Fibroblast of lung (primary cell): ENCODE results near the gene MYO1H. TPM values are rescaled to one million over a fixed set of nuclear protein-coding genes. Genes with fewer than 3 reads are reported as not detected.

Experiments
- DNase-seq, 2 donors: peaks; one replicate each; pipeline versions ENCODE4 v3.0.0 to v3.0.0-alpha.2; 2010; ENCODE audit warnings: low read depth in 2 of 2
- H2AFZ ChIP-seq: 2 replicates; pipeline ENCODE4 v1.5.1; 2012; ENCODE audit warnings: low read length, control low read depth, inconsistent platforms
- H3K27ac ChIP-seq: 2 replicates; pipeline ENCODE4 v1.5.1; 2011; ENCODE audit warnings: low read length, control low read depth; ENCODE audit not compliant: insufficient read depth
- H3K27me3 ChIP-seq: 2 replicates; pipeline ENCODE4 v1.5.1; 2011; ENCODE audit warnings: mild to moderate bottlenecking, low read length; ENCODE audit not compliant: control insufficient read depth, insufficient read depth
- H3K36me3 ChIP-seq: 2 replicates; pipeline ENCODE4 v1.5.1; 2011; ENCODE audit warnings: low read length; ENCODE audit not compliant: control insufficient read depth, insufficient read depth
- H3K4me1 ChIP-seq: 2 replicates; pipeline ENCODE4 v1.5.1; 2011; ENCODE audit warnings: low read length; ENCODE audit not compliant: control insufficient read depth, insufficient read depth; ENCODE audit errors: extremely low read depth
- H3K4me2 ChIP-seq: 2 replicates; pipeline ENCODE4 v1.5.1; 2011; ENCODE audit warnings: low read length, control low read depth; ENCODE audit not compliant: insufficient read depth; ENCODE audit errors: extremely low read depth
- H3K4me3 ChIP-seq, 4 experiments: fragments of 200-600 bp in 1 of 4; sonication (generic) in 1 of 4; replicated peaks in 1 of 4; 2 replicates each; pipeline ENCODE4 v1.5.1; 2011 to 2016; ENCODE audit warnings: low read length in 4 of 4, low read depth in 3 of 4, mild to moderate bottlenecking in 3 of 4, control low read depth in 2 of 4, inconsistent platforms in 1 of 4, mixed read lengths in 1 of 4; ENCODE audit not compliant: insufficient read depth in 1 of 4; ENCODE audit errors: control extremely low read depth in 1 of 4
- H3K79me2 ChIP-seq: 2 replicates; pipeline ENCODE4 v1.5.1; 2012; ENCODE audit warnings: mild to moderate bottlenecking, low read length, inconsistent platforms; ENCODE audit not compliant: control insufficient read depth, insufficient read depth
- H3K9ac ChIP-seq: 2 replicates; pipeline ENCODE4 v1.5.1; 2011; ENCODE audit warnings: mild to moderate bottlenecking, low read length, control low read depth; ENCODE audit not compliant: insufficient read depth
- H3K9me3 ChIP-seq: 2 replicates; pipeline ENCODE4 v1.5.1; 2012; ENCODE audit warnings: low read depth, low read length; ENCODE audit not compliant: control insufficient read depth, insufficient read depth
- H4K20me1 ChIP-seq: 2 replicates; pipeline ENCODE4 v1.5.1; 2011; ENCODE audit warnings: low read length; ENCODE audit not compliant: control insufficient read depth, insufficient read depth; ENCODE audit errors: extremely low read depth
- CTCF ChIP-seq, 2 donors: IDR thresholded peaks in 1 of 2; conservative IDR thresholded peaks in 1 of 2; 1 replicate in 1 of 2; 2 replicates in 1 of 2; pipeline ENCODE4 v1.5.1; 2011 to 2012; ENCODE audit warnings: low read length in 2 of 2, control low read depth in 1 of 2, inconsistent platforms in 1 of 2, low read depth in 1 of 2, mild to moderate bottlenecking in 1 of 2
- EZH2 ChIP-seq: IDR thresholded peaks from 2 replicates; pipeline ENCODE4 v1.5.1; 2012; ENCODE audit warnings: low read length, control low read depth, mild to moderate bottlenecking; ENCODE audit errors: missing control alignments
- polyA plus RNA-seq, 2 donors: library from polyadenylated mRNA; depleted of rRNA in 1 of 2; stranded (reverse) in 1 of 2; unstranded in 1 of 2; fragments of >200 nt; gene quantifications; 2 replicates each; pipeline ENCODE4 v1.2.1, GENCODE V29; 2011 to 2012; ENCODE audit warnings: missing spikeins in 1 of 2
- total RNA-seq: library from RNA; depleted of rRNA; stranded (reverse); fragments of >200 nt; gene quantifications from 2 replicates; pipeline ENCODE4 v1.2.1, GENCODE V29; 2014

MYO1H gene
- total and polyA plus RNA-seq, 2 donors (not counting 1 experiment from before 2014, with no cell fraction given), result 0.07 TPM; not detected in 1

GRCh38 chr12:109434582-109434981, 86.9 kb downstream of the MYO1H start:
- no peak overlapping the region for H3K27ac ChIP-seq
- TF ChIP-seq EZH2, result no peak
- TF ChIP-seq CTCF (conservative IDR thresholded peaks at IDR 0.05 in 1 of 2, IDR thresholded peaks at IDR 0.05 in 1 of 2; ENCODE audit: low read depth in 1 of 2, low read length in 2 of 2), result no peak
- no peak overlapping the region for H3K4me2 ChIP-seq
- no peaks in the 10 kb centered on the region for H3K36me3 ChIP-seq
- no peaks in the 10 kb centered on the region for H4K20me1 ChIP-seq
- H3K9ac ChIP-seq, result no peak overlapping the region
- H3K79me2 ChIP-seq, result no peaks in the 10 kb centered on the region
- H3K27me3 ChIP-seq, result no peaks in the 10 kb centered on the region
- no peak overlapping the region for H2AFZ ChIP-seq
- no peak for DNase-seq
- no peaks in the 10 kb centered on the region for H3K4me1 ChIP-seq
- H3K4me3 ChIP-seq, result no peak overlapping the region
- no peaks in the 10 kb centered on the region for H3K9me3 ChIP-seq

- Histone ChIP-seq H3K4me1 (no peaks in the 10 kb centered on the region), H2AFZ (no peak overlapping the region), H3K4me2 (no peak overlapping the region), H3K27me3 (no peaks in the 10 kb centered on the region), H3K9me3 (no peaks in the 10 kb centered on the region), H3K36me3 (no peaks in the 10 kb centered on the region), H3K4me3 (no peak overlapping the region), H3K27ac (no peak overlapping the region), H3K9ac (no peak overlapping the region), H3K79me2 (no peaks in the 10 kb centered on the region), H4K20me1 (no peaks in the 10 kb centered on the region)
- no peak for TF ChIP-seq EZH2
- TF ChIP-seq CTCF (conservative IDR thresholded peaks at IDR 0.05 in 1 of 2, IDR thresholded peaks at IDR 0.05 in 1 of 2; ENCODE audit: low read depth in 1 of 2, low read length in 2 of 2), result no peak
- DNase-seq, result no peak
These were observed 87.9 kb downstream of the MYO1H start for GRCh38 chr12:109435428-109436187.

- TF ChIP-seq EZH2 (no peak), CTCF (conservative IDR thresholded peaks at IDR 0.05 in 1 of 2, IDR thresholded peaks at IDR 0.05 in 1 of 2; ENCODE audit: low read depth in 1 of 2, low read length in 2 of 2) (no peak)
- Histone ChIP-seq H3K4me1 (no peaks in the 10 kb centered on the region), H3K27me3 (no peaks in the 10 kb centered on the region), H3K36me3 (no peaks in the 10 kb centered on the region), H3K4me3 (no peak overlapping the region), H2AFZ (no peak overlapping the region), H3K27ac (no peak overlapping the region), H3K79me2 (no peaks in the 10 kb centered on the region), H3K9ac (no peak overlapping the region), H3K4me2 (no peak overlapping the region), H3K9me3 (no peaks in the 10 kb centered on the region), H4K20me1 (no peaks in the 10 kb centered on the region)
- no peak for DNase-seq
These were observed 88.5 kb downstream of the MYO1H start for GRCh38 chr12:109436188-109436560.
